ENCODE results near the gene EFCAB8. TPM values are rescaled to one million over a fixed set of nuclear protein-coding genes. Genes with fewer than 3 reads are reported as not detected.

Gene EFCAB8
- total RNA-seq, 4 donors from 2014 or later: 1.4 to 1.5 TPM; not detected in 2

DNA sequence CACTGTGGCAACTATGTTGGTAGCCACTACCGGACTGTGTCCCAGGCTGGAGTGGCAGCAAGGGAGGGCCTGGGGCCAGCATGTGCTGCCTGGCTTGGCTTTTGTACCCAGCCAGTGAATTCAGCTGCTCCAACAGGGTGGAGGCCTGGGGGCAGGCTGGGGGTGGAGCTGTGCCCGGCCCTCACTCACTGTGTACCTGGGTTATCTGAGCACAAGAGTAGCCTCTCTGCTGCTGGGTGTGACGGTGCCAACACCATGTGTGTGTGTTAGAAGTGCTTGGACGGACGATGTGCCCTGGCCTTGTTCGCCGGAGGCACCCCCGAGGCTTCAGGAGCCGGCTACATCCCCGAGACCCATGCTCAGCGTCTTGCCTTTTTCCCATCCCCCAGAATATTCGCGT is 49.2 kb downstream of the EFCAB8 start:
- intact Hi-C loops (cut with DNase I; ENCODE audit: low total_unique reads): no loop called here
- no peaks in the 10 kb centered on the region for H3K4me1 ChIP-seq
- H3K4me3 ChIP-seq: no peak overlapping the region
- no peaks in the 10 kb centered on the region for H3K27me3 ChIP-seq
- H3K9me3 ChIP-seq: no peaks in the 10 kb centered on the region
- H3K27ac ChIP-seq: no peak overlapping the region
- no peak for DNase-seq
- H3K36me3 ChIP-seq: no peaks in the 10 kb centered on the region
- no peak for TF ChIP-seq POLR2A (IDR thresholded peaks at IDR 0.05)
- TF ChIP-seq, protein P1, sequence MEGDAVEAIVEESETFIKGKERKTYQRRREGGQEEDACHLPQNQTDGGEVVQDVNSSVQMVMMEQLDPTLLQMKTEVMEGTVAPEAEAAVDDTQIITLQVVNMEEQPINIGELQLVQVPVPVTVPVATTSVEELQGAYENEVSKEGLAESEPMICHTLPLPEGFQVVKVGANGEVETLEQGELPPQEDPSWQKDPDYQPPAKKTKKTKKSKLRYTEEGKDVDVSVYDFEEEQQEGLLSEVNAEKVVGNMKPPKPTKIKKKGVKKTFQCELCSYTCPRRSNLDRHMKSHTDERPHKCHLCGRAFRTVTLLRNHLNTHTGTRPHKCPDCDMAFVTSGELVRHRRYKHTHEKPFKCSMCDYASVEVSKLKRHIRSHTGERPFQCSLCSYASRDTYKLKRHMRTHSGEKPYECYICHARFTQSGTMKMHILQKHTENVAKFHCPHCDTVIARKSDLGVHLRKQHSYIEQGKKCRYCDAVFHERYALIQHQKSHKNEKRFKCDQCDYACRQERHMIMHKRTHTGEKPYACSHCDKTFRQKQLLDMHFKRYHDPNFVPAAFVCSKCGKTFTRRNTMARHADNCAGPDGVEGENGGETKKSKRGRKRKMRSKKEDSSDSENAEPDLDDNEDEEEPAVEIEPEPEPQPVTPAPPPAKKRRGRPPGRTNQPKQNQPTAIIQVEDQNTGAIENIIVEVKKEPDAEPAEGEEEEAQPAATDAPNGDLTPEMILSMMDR (IDR thresholded peaks at IDR 0.05): no peak

DNA sequence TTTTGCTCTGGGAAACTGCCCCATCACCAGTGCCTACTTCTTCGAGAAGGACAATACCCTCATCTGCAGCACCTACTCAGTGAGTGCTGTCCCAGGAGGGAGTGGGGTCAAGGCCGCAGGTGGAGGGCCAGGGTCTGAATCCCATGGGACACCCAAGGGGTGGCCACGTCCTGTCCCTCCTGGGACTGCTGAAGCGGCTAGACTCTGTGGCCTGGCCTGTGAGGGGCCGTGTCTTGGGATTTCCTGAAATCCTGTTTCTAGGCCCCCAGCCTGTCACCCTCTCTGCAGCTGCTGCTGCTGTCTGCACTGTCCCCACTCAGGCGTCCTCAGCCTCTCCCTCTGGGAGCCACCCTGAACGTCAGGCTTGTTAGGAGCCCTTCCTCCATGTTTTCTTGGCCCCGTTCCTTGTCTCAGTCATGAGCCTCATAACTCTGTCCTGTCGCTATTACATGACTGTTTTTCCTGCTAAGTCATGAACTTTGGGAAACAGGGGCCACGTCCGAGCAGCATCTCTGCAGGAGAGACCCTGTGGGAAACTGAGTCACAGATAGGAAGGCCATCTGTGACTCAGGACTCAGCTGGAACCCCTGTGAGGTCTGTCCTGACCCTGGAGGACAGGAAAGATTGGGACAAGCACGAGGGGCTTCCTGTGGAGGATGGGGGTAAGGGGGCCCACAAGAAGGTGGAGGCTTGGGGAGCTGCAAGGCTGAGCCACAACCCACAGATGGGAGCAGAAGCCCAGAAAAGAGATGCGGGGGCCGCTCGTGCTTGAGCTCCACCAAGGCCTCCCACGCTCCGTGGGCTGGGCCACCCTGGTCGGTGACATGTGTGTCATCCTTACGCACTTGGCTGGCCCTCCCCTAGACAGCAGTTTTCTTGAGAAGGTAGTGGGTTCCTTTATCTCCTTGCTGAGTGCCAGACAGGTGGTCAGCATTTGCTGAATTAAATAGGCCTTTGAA is 49.9 kb downstream of the EFCAB8 start:
- Histone ChIP-seq H3K4me3 (no peak overlapping the region), H3K27me3 (no peaks in the 10 kb centered on the region), H3K27ac (no peak overlapping the region), H3K9me3 (no peaks in the 10 kb centered on the region), H3K36me3 (no peaks in the 10 kb centered on the region), H3K4me1 (no peaks in the 10 kb centered on the region)
- intact Hi-C loops (cut with DNase I; ENCODE audit: low total_unique reads): no loop called here
- TF ChIP-seq, protein P1 (IDR thresholded peaks at IDR 0.05): no peak
- TF ChIP-seq POLR2A (IDR thresholded peaks at IDR 0.05): no peak
- DNase-seq: no peak

DNA sequence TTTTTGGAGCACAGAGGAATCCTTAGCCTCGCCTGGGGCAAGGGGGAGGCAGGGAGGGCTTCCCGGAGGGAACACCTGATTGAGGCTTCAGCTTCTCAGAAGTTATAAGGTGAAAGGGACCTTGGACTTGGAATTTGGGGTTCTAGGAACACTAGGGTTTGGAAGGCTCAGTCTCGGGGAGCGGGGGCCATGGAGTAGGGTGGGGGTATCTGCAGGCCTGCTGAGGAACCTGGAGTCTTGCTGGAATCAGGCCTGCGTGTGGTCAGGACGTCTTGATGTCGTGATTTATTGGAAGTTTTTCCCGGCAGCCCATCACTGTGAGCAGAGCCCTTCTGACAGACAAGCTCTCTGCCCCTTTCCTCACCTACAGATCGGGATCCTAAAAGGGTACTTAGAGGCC is 50.7 kb downstream of the EFCAB8 start:
- Histone ChIP-seq H3K27ac (no peak overlapping the region), H3K9me3 (no peaks in the 10 kb centered on the region), H3K36me3 (no peaks in the 10 kb centered on the region), H3K4me3 (no peak overlapping the region), H3K27me3 (no peaks in the 10 kb centered on the region), H3K4me1 (no peaks in the 10 kb centered on the region)
- no peak for DNase-seq
- TF ChIP-seq, protein P1 (IDR thresholded peaks at IDR 0.05): no peak
- no peak for TF ChIP-seq POLR2A (IDR thresholded peaks at IDR 0.05)
- intact Hi-C loops (cut with DNase I; ENCODE audit: low total_unique reads): no loop called here

DNA sequence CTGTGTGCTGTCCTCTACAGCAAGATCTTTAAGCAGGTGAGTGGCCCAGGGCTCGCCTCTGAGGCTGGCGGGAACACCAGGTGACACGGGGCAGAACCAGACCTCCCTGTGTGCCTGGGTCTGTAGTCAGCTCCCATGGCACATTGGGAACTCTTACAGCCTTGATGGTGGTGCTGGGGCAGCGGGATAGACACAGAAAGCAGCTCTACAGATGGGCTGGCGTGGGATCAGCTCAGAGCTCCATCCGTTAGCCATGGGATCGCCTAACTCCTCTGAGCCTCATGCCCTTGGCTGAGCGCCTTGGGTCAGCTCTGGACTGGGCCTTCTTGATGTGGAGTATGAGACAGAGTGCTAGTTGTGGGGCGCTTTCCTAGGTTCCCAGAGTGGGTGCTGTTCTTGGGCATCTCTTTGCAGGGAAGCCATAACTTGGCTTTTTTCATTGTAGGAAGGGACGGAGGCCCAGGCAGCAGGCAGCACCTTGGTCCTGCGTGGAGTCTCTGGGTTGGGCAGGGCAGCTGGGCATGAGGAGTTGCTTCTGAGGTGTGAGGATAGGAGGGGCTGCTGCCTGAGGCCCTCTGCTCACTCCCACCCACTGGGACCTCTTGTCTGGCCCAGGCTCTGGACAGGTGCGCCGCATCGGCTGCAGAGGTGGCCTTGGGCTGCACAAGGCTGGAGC is 51.3 kb downstream of the EFCAB8 start:
- Histone ChIP-seq H3K36me3 (no peaks in the 10 kb centered on the region), H3K27ac (no peak overlapping the region), H3K4me3 (no peak overlapping the region), H3K4me1 (no peaks in the 10 kb centered on the region), H3K27me3 (no peaks in the 10 kb centered on the region), H3K9me3 (no peaks in the 10 kb centered on the region)
- TF ChIP-seq, protein P1 (IDR thresholded peaks at IDR 0.05): no peak
- no peak for TF ChIP-seq POLR2A (IDR thresholded peaks at IDR 0.05)
- DNase-seq: no peak
- intact Hi-C loops (cut with DNase I; ENCODE audit: low total_unique reads): no loop called here

DNA sequence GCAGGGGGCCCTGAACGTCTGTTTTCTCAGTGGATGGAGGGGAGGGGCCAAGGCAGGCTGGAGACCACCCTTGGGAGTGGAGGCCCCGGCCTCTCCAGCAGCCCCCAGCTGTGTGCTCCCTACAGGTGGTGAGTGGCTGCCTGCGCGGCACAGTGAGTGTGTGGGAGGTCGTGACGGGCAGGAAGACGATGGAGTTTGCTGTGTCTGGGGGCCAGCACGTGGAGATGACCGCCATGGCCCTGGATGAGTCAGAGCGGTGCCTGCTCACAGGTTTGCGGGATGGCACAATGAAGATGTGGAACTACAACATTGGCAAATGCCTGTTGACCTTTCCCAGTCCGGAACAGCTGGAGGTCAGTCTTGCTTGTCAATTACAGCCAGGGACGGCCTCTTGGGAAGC is 52.6 kb downstream of the EFCAB8 start:
- Histone ChIP-seq H3K9me3 (no peaks in the 10 kb centered on the region), H3K27me3 (no peaks in the 10 kb centered on the region), H3K36me3 (no peaks in the 10 kb centered on the region), H3K27ac (no peak overlapping the region), H3K4me1 (no peaks in the 10 kb centered on the region), H3K4me3 (no peak overlapping the region)
- no peak for DNase-seq
- intact Hi-C loops (cut with DNase I; ENCODE audit: low total_unique reads): no loop called here
- no peak for TF ChIP-seq POLR2A (IDR thresholded peaks at IDR 0.05)
- TF ChIP-seq, protein P1 (IDR thresholded peaks at IDR 0.05): no peak

All from uterus (tissue), 4 donors.